ENCODE results near the gene CXorf58.

The CXorf58 gene

GRCh38 chrX:23981711-23982110, 73.9 kb downstream of the CXorf58 start:
- Histone ChIP-seq H3K4me1 (ENCODE audit: control insufficient read depth, insufficient read depth, low read length) (no peaks in the 10 kb centered on the region), H3K9me3 (ENCODE audit: control insufficient read depth, low read length) (no peaks in the 10 kb centered on the region), H3K36me3 (ENCODE audit: control insufficient read depth, insufficient read depth, low read length) (no peaks in the 10 kb centered on the region), H3K27me3 (ENCODE audit: control insufficient read depth, insufficient read depth, low read length, poor library complexity, severe bottlenecking) (no peaks in the 10 kb centered on the region), H3K4me3 (ENCODE audit: insufficient read depth, low read depth, low read length) (no peak overlapping the region), H3K27ac (ENCODE audit: insufficient read depth, low read depth, low read length, poor library complexity, severe bottlenecking) (no peak overlapping the region)
- 89 to 96% methylated on average over 2 of the region's 2 CpGs for WGBS, 2 experiments

- Histone ChIP-seq H3K27me3 (ENCODE audit: control insufficient read depth, insufficient read depth, low read length, poor library complexity, severe bottlenecking) (no peaks in the 10 kb centered on the region), H3K9me3 (ENCODE audit: control insufficient read depth, low read length) (no peaks in the 10 kb centered on the region), H3K36me3 (ENCODE audit: control insufficient read depth, insufficient read depth, low read length) (no peaks in the 10 kb centered on the region), H3K4me3 (ENCODE audit: insufficient read depth, low read depth, low read length) (no peak overlapping the region), H3K4me1 (ENCODE audit: control insufficient read depth, insufficient read depth, low read length) (no peaks in the 10 kb centered on the region), H3K27ac (ENCODE audit: insufficient read depth, low read depth, low read length, poor library complexity, severe bottlenecking) (no peak overlapping the region)
- WGBS, 2 experiments: 90 to 91% methylated on average over 1 of the region's 1 CpG
Measured at GRCh38 chrX:23982891-23983290, 75.1 kb downstream of the CXorf58 start.
